GM13976 (cell line): ENCODE results near the gene LLPH.

Experiments
- DNase-seq: peaks from one replicate; pipeline ENCODE4 v3.0.0; 2012; ENCODE audit warnings: low spot score
- CTCF ChIP-seq: IDR thresholded peaks from 2 replicates; pipeline ENCODE4 v1.5.1; 2012; ENCODE audit warnings: borderline replicate concordance, mild to moderate bottlenecking; ENCODE audit not compliant: insufficient read depth; ENCODE audit errors: extremely low read depth, missing control alignments, control extremely low read depth
- in situ Hi-C: fragments of 300-500 bp; cut with MboI; formaldehyde crosslinking; loops from one replicate; pipeline ENCODE4 v1.12.0; 2022; ENCODE audit warnings: low sequenced_read_pairs, mixed read lengths, inconsistent platforms; ENCODE audit not compliant: unreplicated experiment

The LLPH gene

DNA sequence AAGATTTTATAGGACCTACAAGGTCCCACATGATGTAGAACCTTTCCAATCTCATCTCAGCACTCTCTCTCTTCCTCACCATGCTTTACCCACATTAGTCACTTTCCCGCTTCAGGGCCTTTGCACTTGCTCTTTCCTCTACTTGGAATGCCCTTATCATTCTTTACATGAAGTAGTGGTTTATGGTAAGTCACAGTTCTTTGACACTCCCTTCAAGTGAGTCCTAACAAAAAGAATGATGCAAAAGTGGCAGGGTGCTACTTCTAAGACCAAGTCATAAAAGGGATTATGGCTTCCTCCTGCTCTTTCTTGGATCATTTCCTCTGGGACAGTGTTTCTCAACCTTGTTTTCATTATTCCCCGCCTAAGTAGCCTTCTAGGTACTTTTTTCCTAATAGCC, 26.1 kb upstream of the LLPH start:
- no peak for DNase-seq
- in situ Hi-C loops: no loop called here
- no peak for TF ChIP-seq CTCF

GRCh38 chr12:66154776-66155175, 24.2 kb upstream of the LLPH start:
- no peak for TF ChIP-seq CTCF
- DNase-seq: no peak
- in situ Hi-C loops: no loop called here

- in situ Hi-C loops: no loop called here
- no peak for DNase-seq
These were observed 22.2 kb upstream of the LLPH start for GRCh38 chr12:66152732-66153131.

DNA sequence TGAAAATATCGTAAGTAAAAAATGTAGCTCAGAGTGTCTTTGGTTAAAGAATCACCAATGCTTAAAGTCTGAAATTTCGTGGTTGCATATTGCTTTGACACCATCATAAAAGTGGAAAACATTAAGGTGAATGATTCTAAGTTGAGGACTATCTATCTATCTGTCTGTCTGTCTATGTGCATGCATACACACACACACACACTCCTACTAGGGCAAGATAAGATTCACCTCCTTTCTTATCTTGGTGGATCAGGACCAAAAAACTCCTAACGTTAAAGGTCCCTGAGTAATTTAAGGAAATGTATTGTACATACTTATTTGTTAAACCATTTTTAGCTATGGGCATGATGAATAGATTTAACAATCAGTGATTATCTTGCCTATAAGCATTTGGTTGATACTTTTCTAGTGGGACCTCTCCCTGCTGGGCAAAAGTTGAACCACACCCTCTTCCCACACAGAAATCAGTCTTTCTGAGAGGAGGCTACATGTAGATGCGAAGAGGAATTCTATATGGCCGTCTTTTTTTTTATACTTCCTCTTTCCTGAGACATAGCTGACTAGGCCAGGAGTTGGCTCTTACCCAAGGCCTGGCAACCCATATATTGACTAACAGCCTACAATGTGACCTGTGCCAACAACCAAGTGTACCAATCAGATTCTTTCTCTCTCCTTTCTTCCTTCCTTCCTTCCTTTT, 19.3 kb upstream of the LLPH start:
- in situ Hi-C loops: loop anchor here (25.0 kb wide), 2 partner anchors 262 to 537 kb away; partner anchors contain the start of gene GRIP1
- TF ChIP-seq CTCF: no peak
- DNase-seq: no peak

More at GRCh38 chr12:66152732-66153131, 22.2 kb upstream of the LLPH start:
- no peak for TF ChIP-seq CTCF

DNA sequence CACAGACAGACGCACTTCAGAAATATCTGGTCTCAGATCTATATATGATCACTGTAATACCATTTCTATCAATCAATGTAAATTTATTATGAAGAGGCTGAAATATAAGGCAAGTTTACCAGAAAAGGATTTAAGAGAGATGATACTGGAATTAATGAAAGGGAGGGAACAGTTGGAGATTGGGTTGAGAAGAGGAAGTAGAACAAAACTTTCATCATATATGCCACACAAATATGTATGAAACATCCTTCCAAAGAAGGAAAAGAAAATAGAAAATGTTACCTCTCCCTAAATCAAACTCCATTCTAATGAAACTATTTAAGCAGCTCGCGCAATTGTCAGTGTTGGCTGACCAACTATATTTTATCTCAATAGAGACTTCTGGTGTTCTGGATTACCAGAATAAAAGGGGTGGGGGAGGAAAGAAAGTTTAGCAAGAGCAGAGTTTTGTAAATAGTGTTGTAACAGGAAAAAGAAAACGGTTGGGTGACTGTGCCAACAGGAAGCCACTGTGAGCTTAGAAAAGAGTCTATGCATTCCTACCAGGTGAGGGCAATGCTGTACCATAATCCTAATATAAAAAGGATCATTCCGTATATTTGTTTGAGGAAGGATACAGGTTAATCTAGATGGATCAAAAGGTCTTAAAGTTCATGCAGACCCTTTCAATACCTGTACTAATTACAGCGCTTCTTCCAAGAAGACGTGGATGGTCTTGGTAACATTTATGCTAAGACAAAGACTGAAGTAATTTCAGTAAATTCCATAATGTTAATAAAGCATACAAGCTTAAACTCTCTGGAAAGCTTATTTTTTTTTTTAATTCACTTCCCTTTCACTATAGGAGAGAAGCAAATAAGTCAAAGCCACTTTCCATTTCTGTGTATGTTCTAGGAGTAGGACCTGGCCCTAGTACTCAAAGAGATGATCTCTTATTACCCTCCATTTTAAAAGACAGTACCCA, 14.5 kb upstream of the LLPH start:
- TF ChIP-seq CTCF: no peak
- in situ Hi-C loops: loop anchor here (25.0 kb wide), 2 partner anchors 267 to 542 kb away; partner anchors contain the start of gene GRIP1
- no peak for DNase-seq

DNA sequence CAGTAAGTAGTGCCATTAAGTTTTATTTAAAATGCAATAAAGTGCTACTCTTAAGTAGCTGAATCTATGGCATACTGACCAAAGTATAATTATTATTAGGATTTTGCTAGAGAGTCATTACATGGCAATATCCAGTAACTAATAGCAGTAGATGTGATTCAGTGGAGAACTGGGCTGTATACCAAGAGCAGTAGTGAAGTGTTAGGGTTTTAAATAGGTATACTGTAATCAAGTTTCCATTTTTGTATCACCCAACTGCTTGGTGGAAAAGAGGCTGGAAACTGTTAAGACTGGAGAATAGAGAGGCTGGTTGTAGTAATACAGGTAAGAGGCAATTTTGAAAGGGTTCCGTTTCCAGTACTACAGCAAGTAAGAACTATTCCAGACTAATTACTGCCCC, 13.3 kb upstream of the LLPH start:
- in situ Hi-C loops: loop anchor here (25.0 kb wide), 2 partner anchors 268 to 543 kb away; partner anchors contain the start of gene GRIP1
- DNase-seq: no peak
- no peak for TF ChIP-seq CTCF
